Measurements from ENCODE around the gene MLPH. TPM values are rescaled to one million over a fixed set of nuclear protein-coding genes. Genes with fewer than 3 reads are reported as not detected.

The MLPH gene
- total RNA-seq, 1 experiment from 2014 or later: 53.1 TPM

- no peak for DNase-seq (ENCODE audit: low read depth)
Observed at GRCh38 chr2:237601453-237602116, 114.5 kb downstream of the MLPH start.

GRCh38 chr2:237602409-237602808 lies 115.4 kb downstream of the MLPH start:
- DNase-seq (ENCODE audit: low read depth): no peak

- DNase-seq (ENCODE audit: low read depth): no peak
Observed at GRCh38 chr2:237603049-237603717, 116.1 kb downstream of the MLPH start.

- peak; percentile 64 for DNase-seq (ENCODE audit: low read depth)
Observed at GRCh38 chr2:237603718-237604362, 116.8 kb downstream of the MLPH start.

- DNase-seq (ENCODE audit: low read depth): no peak
Observed at GRCh38 chr2:237604391-237604790, 117.3 kb downstream of the MLPH start.

Other genes starting within 250 kb of the MLPH start
- gene COL6A3, start 73.1 kb upstream of the MLPH start, total RNA-seq (2014; rRNA removed; shearing (Covaris generic)): 268 and 296 TPM in 2 replicates
- not detected in 2 replicates for gene PRLH, start 79.3 kb downstream of the MLPH start, total RNA-seq (2014; rRNA removed; shearing (Covaris generic))
- gene RAB17, start 103.5 kb downstream of the MLPH start, total RNA-seq (2014; rRNA removed; shearing (Covaris generic)): 0.40 and 2.3 TPM in 2 replicates
- 35.1 and 41.3 TPM in 2 replicates for gene LRRFIP1, start 140.3 kb downstream of the MLPH start, total RNA-seq (2014; rRNA removed; shearing (Covaris generic))

Data from Daoy (cell line).